ENCODE results near the gene KMT2A. TPM values are rescaled to one million over a fixed set of nuclear protein-coding genes. Genes with fewer than 3 reads are reported as not detected.
A peak's percentile ranks its signal among the peaks of the same experiment; 100 is the strongest.

The KMT2A gene
- total and polyA plus RNA-seq, 2 donors from 2014 or later: 5.6 to 85.1 TPM

GRCh38 chr11:118417801-118418200 is 18.5 kb upstream of the KMT2A start:
- H3K9ac ChIP-seq (ENCODE audit: low read length in 3 of 3): peak overlapping the region in 1 of 3 donors; percentile 13
- TF ChIP-seq, protein P1, sequence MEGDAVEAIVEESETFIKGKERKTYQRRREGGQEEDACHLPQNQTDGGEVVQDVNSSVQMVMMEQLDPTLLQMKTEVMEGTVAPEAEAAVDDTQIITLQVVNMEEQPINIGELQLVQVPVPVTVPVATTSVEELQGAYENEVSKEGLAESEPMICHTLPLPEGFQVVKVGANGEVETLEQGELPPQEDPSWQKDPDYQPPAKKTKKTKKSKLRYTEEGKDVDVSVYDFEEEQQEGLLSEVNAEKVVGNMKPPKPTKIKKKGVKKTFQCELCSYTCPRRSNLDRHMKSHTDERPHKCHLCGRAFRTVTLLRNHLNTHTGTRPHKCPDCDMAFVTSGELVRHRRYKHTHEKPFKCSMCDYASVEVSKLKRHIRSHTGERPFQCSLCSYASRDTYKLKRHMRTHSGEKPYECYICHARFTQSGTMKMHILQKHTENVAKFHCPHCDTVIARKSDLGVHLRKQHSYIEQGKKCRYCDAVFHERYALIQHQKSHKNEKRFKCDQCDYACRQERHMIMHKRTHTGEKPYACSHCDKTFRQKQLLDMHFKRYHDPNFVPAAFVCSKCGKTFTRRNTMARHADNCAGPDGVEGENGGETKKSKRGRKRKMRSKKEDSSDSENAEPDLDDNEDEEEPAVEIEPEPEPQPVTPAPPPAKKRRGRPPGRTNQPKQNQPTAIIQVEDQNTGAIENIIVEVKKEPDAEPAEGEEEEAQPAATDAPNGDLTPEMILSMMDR (IDR thresholded peaks at IDR 0.05; ENCODE audit: borderline replicate concordance, extremely low read depth, insufficient read depth): no peak
- peak overlapping the region in 2 of 3 donors; percentile 38 to 47 for H3K4me3 ChIP-seq (ENCODE audit: low read length in 3 of 3)
- intact Hi-C loops (cut with DNase I): no loop called here
- H3K27me3 ChIP-seq (ENCODE audit: control insufficient read depth, insufficient read depth, low read length): no peaks in the 10 kb centered on the region
- no peaks in the 10 kb centered on the region for H3K36me3 ChIP-seq (ENCODE audit: control insufficient read depth in 2 of 3, insufficient read depth in 3 of 3, low read length in 3 of 3)
- peak in 1 of 5 donors; percentile 14 for DNase-seq
- no peak for FAIRE-seq
- peak overlapping the region; percentile 39 to 51 for H3K27ac ChIP-seq (ENCODE audit: low read depth in 2 of 2, low read length in 2 of 2)
- no peaks in the 10 kb centered on the region for H3K9me3 ChIP-seq (ENCODE audit: control insufficient read depth in 2 of 3, insufficient read depth in 1 of 3, low read length in 3 of 3)
- peaks cover 0 to 15% (median 0%) of the 10 kb centered on the region in 3 donors for H3K4me1 ChIP-seq (ENCODE audit: control insufficient read depth in 2 of 3, insufficient read depth in 2 of 3, low read depth in 1 of 3, low read length in 3 of 3)

GRCh38 chr11:118418766-118419165 is 17.5 kb upstream of the KMT2A start:
- DNase-seq (no peak), FAIRE-seq (peak; percentile 37)
- Histone ChIP-seq H3K4me1 (ENCODE audit: control insufficient read depth in 2 of 3, insufficient read depth in 2 of 3, low read depth in 1 of 3, low read length in 3 of 3) (peaks cover 0 to 15% (median 0%) of the 10 kb centered on the region in 3 donors), H3K9ac (ENCODE audit: low read length in 3 of 3) (no peak overlapping the region), H3K36me3 (ENCODE audit: control insufficient read depth in 2 of 3, insufficient read depth in 3 of 3, low read length in 3 of 3) (no peaks in the 10 kb centered on the region), H3K4me3 (ENCODE audit: low read length in 3 of 3) (peak overlapping the region in 1 of 3 donors; percentile 47), H3K9me3 (ENCODE audit: control insufficient read depth in 2 of 3, insufficient read depth in 1 of 3, low read length in 3 of 3) (no peaks in the 10 kb centered on the region), H3K27me3 (ENCODE audit: control insufficient read depth, insufficient read depth, low read length) (no peaks in the 10 kb centered on the region), H3K27ac (ENCODE audit: low read depth in 2 of 2, low read length in 2 of 2) (peak overlapping the region; percentile 39 to 51)
- TF ChIP-seq, protein P1 (IDR thresholded peaks at IDR 0.05; ENCODE audit: borderline replicate concordance, extremely low read depth, insufficient read depth): no peak
- intact Hi-C loops (cut with DNase I): no loop called here

- TF ChIP-seq, protein P1 (IDR thresholded peaks at IDR 0.05; ENCODE audit: borderline replicate concordance, extremely low read depth, insufficient read depth): no peak
- DNase-seq (no peak), FAIRE-seq (no peak)
- no peak overlapping the region for H3K4me3 ChIP-seq (ENCODE audit: low read length in 3 of 3)
- H3K4me1 ChIP-seq (ENCODE audit: control insufficient read depth in 2 of 3, insufficient read depth in 2 of 3, low read depth in 1 of 3, low read length in 3 of 3): no peaks in the 10 kb centered on the region
- H3K27ac ChIP-seq (ENCODE audit: low read depth in 2 of 2, low read length in 2 of 2): no peak overlapping the region
- H3K9me3 ChIP-seq (ENCODE audit: control insufficient read depth in 2 of 3, insufficient read depth in 1 of 3, low read length in 3 of 3): no peaks in the 10 kb centered on the region
- intact Hi-C loops (cut with DNase I): no loop called here
- H3K36me3 ChIP-seq (ENCODE audit: control insufficient read depth in 2 of 3, insufficient read depth in 3 of 3, low read length in 3 of 3): no peaks in the 10 kb centered on the region
- no peak overlapping the region for H3K9ac ChIP-seq (ENCODE audit: low read length in 3 of 3)
- no peaks in the 10 kb centered on the region for H3K27me3 ChIP-seq (ENCODE audit: control insufficient read depth, insufficient read depth, low read length)
Observed at GRCh38 chr11:118427707-118428106, 8.6 kb upstream of the KMT2A start.

DNA sequence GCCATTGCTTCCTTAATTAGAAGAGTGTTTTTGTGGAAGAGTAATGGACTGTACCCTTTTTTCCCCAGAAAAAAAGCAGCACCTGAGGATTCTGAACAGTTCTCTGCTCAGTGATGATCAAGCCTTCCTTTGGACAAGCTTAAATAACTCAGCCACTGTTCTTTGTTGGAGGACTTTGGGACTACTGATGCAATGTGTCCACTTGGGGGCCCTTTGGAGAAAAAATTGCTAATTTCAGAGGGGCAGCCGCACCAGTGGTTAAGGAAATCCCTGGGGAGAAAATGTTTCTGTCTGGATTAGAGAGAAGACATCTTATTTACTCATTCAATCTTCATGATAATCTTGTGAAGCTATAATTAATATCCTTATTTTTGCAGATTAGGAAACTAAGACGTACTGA is 5.3 kb upstream of the KMT2A start:
- no peak overlapping the region for H3K4me3 ChIP-seq (ENCODE audit: low read length in 3 of 3)
- FAIRE-seq: no peak
- no peak for DNase-seq
- intact Hi-C loops (cut with DNase I): no loop called here
- H3K36me3 ChIP-seq (ENCODE audit: control insufficient read depth in 2 of 3, insufficient read depth in 3 of 3, low read length in 3 of 3): no peaks in the 10 kb centered on the region
- peaks cover 0 to 5% (median 5%) of the 10 kb centered on the region in 3 donors for H3K4me1 ChIP-seq (ENCODE audit: control insufficient read depth in 2 of 3, insufficient read depth in 2 of 3, low read depth in 1 of 3, low read length in 3 of 3)
- TF ChIP-seq, protein P1 (IDR thresholded peaks at IDR 0.05; ENCODE audit: borderline replicate concordance, extremely low read depth, insufficient read depth): no peak
- H3K9ac ChIP-seq (ENCODE audit: low read length in 3 of 3): no peak overlapping the region
- H3K27me3 ChIP-seq (ENCODE audit: control insufficient read depth, insufficient read depth, low read length): no peaks in the 10 kb centered on the region
- H3K9me3 ChIP-seq (ENCODE audit: control insufficient read depth in 2 of 3, insufficient read depth in 1 of 3, low read length in 3 of 3): no peaks in the 10 kb centered on the region
- H3K27ac ChIP-seq (ENCODE audit: low read depth in 2 of 2, low read length in 2 of 2): no peak overlapping the region
